Epithelial cell of proximal tubule (primary cell): ENCODE results near the gene NPM3. TPM values are rescaled to one million over a fixed set of nuclear protein-coding genes. Genes with fewer than 3 reads are reported as not detected.

Experiments
- DNase-seq: peaks from one replicate; pipeline ENCODE4 v3.0.0-alpha.2; 2011; ENCODE audit warnings: low read depth
- H3K4me3 ChIP-seq: 2 replicates; pipeline ENCODE4 v1.5.1; 2011; ENCODE audit warnings: low read depth, mild to moderate bottlenecking, low read length
- total RNA-seq: library from RNA; depleted of rRNA; stranded (reverse); fragments of >200 nt; gene quantifications from 2 replicates; pipeline ENCODE4 v1.2.3, GENCODE V29; 2015
- TF ChIP-seq, protein P1 (sequence below): conservative IDR thresholded peaks from 2 replicates; pipeline ENCODE4 v1.5.1; 2012; ENCODE audit warnings: low read depth, mild to moderate bottlenecking, low read length

Gene NPM3
- 118 and 159 TPM in 2 replicates for total RNA-seq

DNA sequence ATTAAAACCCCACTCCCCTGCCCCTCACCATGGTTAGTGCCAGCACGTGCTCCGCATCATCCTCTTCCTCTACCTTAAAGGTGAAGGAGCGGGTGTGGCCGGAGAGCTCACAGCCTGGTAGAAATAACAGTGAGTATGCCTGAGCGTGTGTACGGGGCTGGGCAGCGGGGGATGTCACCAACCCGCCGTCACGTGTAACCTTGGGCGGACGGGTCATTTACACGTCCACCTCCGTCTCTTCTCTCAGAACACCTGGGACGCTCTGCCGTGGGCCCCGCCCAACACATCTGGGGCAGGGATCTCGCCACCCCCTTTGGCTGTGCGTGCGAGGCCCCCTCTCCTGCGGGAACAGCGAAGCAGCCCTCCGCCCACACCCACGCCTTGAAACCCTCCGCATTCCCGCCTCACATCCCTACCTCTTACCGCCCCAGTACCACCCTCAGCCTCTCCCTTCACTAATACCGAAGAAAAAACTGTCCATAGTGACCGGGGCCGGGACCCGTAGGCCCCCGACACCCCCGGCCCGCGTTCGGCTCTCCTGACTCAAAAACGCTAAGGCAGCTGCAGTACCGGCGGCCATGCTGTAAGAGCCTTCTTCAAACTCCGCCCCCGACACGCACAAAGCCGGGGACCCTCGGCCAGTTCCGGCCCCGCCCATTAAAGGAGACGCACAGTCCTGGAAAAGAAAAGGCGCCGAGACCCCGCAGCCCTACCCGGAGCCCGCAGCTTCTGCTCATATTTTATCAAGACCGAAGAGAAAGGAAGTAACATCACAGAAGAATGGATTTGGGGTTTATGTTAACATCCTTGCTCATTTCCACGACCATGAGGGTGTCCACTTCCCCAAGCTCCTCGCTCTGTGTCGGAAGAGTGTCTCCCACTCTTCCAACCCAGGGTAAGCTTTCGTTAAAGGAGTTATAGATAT is at the start of gene NPM3:
NPM3 (minus strand) TSS at position 636 of the 925 bp plus-strand sequence; CDS start at position 580, 56 bp downstream.
- H3K4me3 ChIP-seq, result peak within 1 kb of the TSS; percentile 96
- TF ChIP-seq, protein P1, sequence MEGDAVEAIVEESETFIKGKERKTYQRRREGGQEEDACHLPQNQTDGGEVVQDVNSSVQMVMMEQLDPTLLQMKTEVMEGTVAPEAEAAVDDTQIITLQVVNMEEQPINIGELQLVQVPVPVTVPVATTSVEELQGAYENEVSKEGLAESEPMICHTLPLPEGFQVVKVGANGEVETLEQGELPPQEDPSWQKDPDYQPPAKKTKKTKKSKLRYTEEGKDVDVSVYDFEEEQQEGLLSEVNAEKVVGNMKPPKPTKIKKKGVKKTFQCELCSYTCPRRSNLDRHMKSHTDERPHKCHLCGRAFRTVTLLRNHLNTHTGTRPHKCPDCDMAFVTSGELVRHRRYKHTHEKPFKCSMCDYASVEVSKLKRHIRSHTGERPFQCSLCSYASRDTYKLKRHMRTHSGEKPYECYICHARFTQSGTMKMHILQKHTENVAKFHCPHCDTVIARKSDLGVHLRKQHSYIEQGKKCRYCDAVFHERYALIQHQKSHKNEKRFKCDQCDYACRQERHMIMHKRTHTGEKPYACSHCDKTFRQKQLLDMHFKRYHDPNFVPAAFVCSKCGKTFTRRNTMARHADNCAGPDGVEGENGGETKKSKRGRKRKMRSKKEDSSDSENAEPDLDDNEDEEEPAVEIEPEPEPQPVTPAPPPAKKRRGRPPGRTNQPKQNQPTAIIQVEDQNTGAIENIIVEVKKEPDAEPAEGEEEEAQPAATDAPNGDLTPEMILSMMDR, result no peak
- no peak for DNase-seq

DNA sequence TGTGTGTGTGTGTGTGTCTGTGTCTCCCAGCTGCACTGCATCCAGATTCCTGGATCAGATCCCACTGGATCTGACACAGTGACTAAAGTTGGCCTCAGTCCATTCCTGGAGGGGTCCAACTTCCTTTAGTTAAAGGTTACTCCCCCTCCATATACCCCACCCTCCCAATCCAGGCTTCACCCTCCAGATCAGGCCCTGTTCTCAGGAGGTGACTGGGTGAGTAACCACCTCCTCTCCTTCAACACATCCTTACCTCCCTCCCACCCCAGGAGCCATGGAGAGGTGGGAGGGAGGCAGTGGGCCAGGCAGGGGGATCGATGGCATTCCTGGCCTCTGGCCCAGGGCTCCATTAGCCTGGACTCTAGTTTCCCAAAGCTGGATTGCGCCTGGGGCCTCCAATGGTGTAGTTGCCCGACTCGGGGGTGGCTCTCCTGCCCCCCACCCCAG is 49.1 kb upstream of the NPM3 start:
- H3K4me3 ChIP-seq, result no peak overlapping the region
- TF ChIP-seq, protein P1, result no peak
- no peak for DNase-seq

DNA sequence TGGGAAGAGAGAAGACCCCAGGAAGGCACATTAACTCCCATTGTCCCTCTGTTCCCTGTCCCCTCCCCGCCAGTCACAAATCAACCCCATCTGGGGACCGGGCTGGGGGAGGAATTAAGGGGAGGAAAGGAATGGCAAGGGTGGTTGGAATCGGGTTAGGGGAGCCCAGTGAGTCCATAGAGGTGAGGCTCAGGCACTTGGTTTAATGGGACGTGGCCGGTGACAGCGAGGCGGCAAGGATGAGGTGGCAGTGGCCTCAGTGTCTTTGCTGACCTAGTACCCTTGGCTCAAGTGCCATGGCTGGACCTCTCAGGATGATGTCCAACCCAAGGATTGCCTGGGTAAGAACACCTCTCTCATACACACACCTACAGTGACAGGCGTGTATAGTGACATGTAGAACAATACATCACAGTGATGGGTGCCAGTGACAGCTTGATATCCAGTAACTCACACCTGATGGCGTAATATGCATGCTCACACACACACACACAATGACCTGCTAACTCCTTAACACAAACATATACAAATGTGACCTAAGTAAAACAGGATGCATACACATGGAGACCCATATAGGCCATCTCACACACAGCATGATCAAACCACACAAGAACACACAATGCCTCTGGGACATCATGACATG is 48.0 kb upstream of the NPM3 start:
- peak overlapping the region; percentile 57 for H3K4me3 ChIP-seq
- TF ChIP-seq, protein P1, result no peak
- no peak for DNase-seq

DNA sequence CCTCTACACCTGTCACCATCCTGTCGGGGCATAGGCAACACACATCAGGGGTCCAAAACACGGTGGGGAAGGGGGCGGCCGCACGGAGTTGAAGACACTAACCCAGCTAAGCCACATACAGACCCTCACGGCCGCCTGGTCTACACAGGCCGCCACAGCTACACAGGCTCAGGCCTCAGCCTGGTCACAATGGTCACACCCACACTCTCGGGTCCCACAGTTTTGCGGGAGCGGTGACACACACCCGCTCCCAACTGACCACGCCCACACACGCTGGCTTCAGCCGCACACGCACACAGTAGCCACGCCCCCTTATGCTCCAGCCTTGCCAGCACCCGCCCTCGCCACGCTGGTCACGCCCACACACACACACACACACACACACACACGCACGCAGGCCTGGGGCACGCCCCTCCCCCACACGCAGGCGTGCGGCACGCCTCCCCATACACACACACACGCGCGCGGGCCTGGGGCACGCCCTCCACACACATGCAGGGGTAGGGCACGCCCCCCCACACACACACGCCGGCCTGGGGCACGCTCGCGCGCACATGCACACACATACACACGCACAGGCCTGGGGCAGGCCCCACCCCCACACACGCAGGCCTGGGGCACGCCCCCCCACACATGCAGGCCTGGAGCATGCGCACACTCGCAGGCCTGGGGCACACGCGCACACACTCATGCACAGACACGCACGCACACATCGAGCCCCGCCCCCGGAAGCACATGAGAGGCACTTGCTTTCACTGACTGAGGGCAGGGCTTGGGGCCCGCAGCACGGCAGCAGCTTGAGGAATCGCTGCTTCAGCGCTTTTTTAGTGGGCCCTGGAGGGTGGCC is 47.3 kb upstream of the NPM3 start:
- DNase-seq, result no peak
- peak overlapping the region; percentile 57 for H3K4me3 ChIP-seq
- TF ChIP-seq, protein P1, result no peak

DNA sequence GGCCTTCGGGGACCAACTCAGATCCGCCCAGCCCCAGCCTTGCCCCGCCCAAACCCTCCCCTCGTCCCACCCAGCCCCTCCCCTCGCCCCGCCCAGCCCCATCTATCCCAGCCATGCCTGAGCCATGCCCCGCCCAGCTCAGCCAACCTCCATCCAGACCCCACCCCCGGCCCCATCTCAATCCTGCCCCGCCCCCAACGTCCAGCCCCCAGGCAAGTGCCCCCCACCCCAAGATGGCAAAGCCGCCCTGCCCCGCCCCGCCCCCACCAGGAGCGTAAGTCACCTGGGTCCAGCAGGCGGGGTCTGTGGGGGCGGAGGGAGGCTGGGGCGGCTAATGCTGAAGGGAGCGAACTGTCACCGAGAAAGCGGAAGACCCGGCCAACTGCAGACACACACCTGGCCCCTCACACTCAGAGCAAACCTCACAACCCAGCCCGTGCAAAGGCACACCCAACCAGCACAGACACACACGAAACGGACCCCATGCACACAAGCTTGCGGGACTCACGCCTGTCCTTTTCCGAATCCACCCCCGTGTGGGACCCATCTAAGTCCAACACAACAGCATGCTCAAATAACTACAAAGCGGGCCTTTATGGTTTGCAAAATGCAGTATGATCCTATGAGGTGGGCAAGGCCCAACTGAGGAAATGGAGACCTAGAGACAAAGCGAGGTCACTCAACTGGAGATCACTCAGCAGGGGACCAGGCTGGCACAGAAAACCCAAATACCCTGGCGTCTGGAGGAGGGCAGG is 46.5 kb upstream of the NPM3 start:
- DNase-seq, result no peak
- TF ChIP-seq, protein P1, result no peak
- H3K4me3 ChIP-seq, result peak overlapping the region; percentile 57
